Left ventricle myocardium inferior (tissue), 1 donor: ENCODE data around the gene PIGU. TPM values are rescaled to one million over a fixed set of nuclear protein-coding genes. Genes with fewer than 3 reads are reported as not detected.

Source experiments
- DNase-seq: peaks from one replicate; pipeline ENCODE4 v3.0.0-alpha.2; 2020
- H3K27ac ChIP-seq: fragments of 200-600 bp; replicated peaks from 2 replicates; pipeline ENCODE4 v1.8.0; 2021
- H3K27me3 ChIP-seq: fragments of 200-600 bp; 2 replicates; pipeline ENCODE4 v1.8.0; 2021; ENCODE audit warnings: low read depth
- H3K36me3 ChIP-seq: fragments of 200-600 bp; 2 replicates; pipeline ENCODE4 v1.8.0; 2021
- H3K4me1 ChIP-seq: fragments of 200-600 bp; 2 replicates; pipeline ENCODE4 v1.8.0; 2021
- H3K4me3 ChIP-seq: fragments of 200-600 bp; 2 replicates; pipeline ENCODE4 v1.8.0; 2021; ENCODE audit warnings: mild to moderate bottlenecking, moderate library complexity
- H3K9me3 ChIP-seq: fragments of 200-600 bp; replicated peaks from 2 replicates; pipeline ENCODE4 v1.8.0; 2021
- intact Hi-C: fragments of 100-400 bp; cut with micrococcal nuclease; formaldehyde crosslinking; loops from one replicate; pipeline ENCODE4 v1.11.0; 2022
- total RNA-seq: library from RNA; stranded (reverse); fragmentation: NEBNext Ultra II Directional; extraction: Animal tissue kit (Norgen Biotek cat#: 25700); gene quantifications from one replicate; pipeline ENCODE4 v1.2.1, GENCODE V29; 2021
- TF ChIP-seq, protein P1 (sequence below): fragments of 200-600 bp; IDR thresholded peaks from 2 replicates; pipeline ENCODE4 v1.8.0; 2021; ENCODE audit warnings: antibody characterized with exemption, mild to moderate bottlenecking, borderline replicate concordance
- donor health status: DM: no; HTN: yes; CAD: no; lungs with severe emphysema.

Gene PIGU
- total RNA-seq, 1 donor from 2014 or later, result 13.7 TPM

GRCh38 chr20:34560141-34560523 lies 116.8 kb downstream of the PIGU start:
- Histone ChIP-seq H3K4me1 (peaks cover 32% of the 10 kb centered on the region), H3K9me3 (no peaks in the 10 kb centered on the region), H3K27me3 (no peaks in the 10 kb centered on the region), H3K36me3 (no peaks in the 10 kb centered on the region), H3K27ac (peak overlapping the region; percentile 96), H3K4me3 (peak overlapping the region; percentile 94)
- TF ChIP-seq, protein P1, sequence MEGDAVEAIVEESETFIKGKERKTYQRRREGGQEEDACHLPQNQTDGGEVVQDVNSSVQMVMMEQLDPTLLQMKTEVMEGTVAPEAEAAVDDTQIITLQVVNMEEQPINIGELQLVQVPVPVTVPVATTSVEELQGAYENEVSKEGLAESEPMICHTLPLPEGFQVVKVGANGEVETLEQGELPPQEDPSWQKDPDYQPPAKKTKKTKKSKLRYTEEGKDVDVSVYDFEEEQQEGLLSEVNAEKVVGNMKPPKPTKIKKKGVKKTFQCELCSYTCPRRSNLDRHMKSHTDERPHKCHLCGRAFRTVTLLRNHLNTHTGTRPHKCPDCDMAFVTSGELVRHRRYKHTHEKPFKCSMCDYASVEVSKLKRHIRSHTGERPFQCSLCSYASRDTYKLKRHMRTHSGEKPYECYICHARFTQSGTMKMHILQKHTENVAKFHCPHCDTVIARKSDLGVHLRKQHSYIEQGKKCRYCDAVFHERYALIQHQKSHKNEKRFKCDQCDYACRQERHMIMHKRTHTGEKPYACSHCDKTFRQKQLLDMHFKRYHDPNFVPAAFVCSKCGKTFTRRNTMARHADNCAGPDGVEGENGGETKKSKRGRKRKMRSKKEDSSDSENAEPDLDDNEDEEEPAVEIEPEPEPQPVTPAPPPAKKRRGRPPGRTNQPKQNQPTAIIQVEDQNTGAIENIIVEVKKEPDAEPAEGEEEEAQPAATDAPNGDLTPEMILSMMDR, result no peak
- no peak for DNase-seq
- intact Hi-C loops, result no loop called here

DNA sequence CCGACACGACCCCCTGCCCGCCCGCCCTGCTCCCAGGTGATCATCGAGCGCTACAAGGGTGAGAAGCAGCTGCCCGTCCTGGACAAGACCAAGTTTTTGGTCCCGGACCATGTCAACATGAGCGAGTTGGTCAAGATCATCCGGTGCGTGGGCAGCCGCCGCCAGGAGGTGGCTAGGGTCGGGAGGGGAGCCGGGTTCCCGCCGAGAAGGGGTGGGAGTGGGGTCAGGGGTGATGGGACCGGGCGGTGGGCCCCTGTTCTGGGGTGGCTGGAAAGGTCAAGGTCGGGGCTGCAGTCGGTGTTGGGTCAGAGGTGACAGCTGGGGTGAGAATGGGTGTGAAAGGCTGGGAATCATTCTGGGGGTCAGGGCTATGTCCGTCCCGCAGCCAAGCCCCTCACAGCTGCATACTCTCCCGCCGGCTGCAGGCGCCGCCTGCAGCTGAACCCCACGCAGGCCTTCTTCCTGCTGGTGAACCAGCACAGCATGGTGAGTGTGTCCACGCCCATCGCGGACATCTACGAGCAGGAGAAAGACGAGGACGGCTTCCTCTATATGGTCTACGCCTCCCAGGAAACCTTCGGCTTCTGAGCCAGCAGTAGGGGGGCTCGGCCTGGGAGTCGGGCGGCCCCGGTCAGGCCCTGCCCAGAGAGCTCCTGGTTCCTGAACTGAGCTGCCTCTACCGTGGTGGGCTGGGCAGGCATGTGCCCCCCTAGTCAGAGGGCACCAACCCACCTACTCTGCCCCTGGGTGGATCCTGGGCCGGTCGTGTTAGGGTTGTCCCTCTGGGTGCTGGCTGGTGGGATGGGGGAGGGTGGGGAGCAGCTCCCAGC lies 117.4 kb downstream of the PIGU start:
- peak overlapping the region; percentile 94 for H3K4me3 ChIP-seq
- H3K27ac ChIP-seq, result peak overlapping the region; percentile 96
- DNase-seq, result no peak
- no peaks in the 10 kb centered on the region for H3K27me3 ChIP-seq
- H3K9me3 ChIP-seq, result no peaks in the 10 kb centered on the region
- TF ChIP-seq, protein P1, result no peak
- H3K36me3 ChIP-seq, result no peaks in the 10 kb centered on the region
- intact Hi-C loops, result no loop called here
- H3K4me1 ChIP-seq, result peaks cover 27% of the 10 kb centered on the region

GRCh38 chr20:34558320-34559218 lies 118.3 kb downstream of the PIGU start, which contains the start of gene MAP1LC3A:
TSS of gene MAP1LC3A (plus strand) at chr20:34558718. CDS start at chr20:34558869, 151 bp downstream.
- Histone ChIP-seq H3K27me3 (no peaks in the 10 kb centered on the region), H3K27ac (peak within 1 kb of the TSS; percentile 96), H3K4me3 (peak within 1 kb of the TSS; percentile 94), H3K9me3 (no peaks in the 10 kb centered on the region), H3K36me3 (no peaks in the 10 kb centered on the region), H3K4me1 (peaks cover 30% of the 10 kb centered on the region)
- intact Hi-C loops, result no loop called here
- DNase-seq, result peak; percentile 96
- TF ChIP-seq, protein P1, result no peak

GRCh38 chr20:34557936-34558319 lies 119.0 kb downstream of the PIGU start:
- H3K4me1 ChIP-seq, result peaks cover 37% of the 10 kb centered on the region
- no peaks in the 10 kb centered on the region for H3K9me3 ChIP-seq
- TF ChIP-seq, protein P1, result no peak
- peak overlapping the region; percentile 96 for H3K27ac ChIP-seq
- DNase-seq, result no peak
- H3K27me3 ChIP-seq, result no peaks in the 10 kb centered on the region
- H3K4me3 ChIP-seq, result peak overlapping the region; percentile 94
- H3K36me3 ChIP-seq, result no peaks in the 10 kb centered on the region
- intact Hi-C loops, result no loop called here

DNA sequence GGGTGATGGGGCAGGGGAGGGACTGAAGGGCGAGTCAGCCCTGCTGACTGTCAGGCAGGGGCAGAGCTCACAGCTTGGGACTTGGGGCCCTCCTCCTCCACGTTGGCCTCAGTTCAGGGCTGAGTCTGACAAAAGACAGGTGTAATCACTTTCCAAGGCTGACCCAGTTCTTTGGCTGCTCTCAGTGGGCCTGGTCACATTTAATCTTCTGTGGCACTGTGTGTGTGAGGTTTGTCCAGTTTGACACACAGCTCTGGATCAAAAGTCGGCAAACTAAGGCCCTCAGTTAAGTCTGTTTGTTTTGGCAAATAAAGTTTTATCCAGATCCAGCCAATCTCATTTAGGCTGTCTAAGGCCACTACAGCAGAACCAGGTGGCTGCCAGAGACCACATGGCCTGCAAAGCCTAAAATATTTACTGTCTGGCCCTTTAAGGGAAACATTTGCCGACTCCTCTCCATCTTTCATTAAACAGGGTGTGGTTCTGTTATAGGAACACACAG lies 123.5 kb downstream of the PIGU start:
- Histone ChIP-seq H3K9me3 (no peaks in the 10 kb centered on the region), H3K36me3 (no peaks in the 10 kb centered on the region), H3K4me3 (no peak overlapping the region), H3K4me1 (peaks cover 22% of the 10 kb centered on the region), H3K27me3 (no peaks in the 10 kb centered on the region), H3K27ac (peak overlapping the region; percentile 47)
- DNase-seq, result no peak
- TF ChIP-seq, protein P1, result no peak
- intact Hi-C loops, result no loop called here
